GM20000 (cell line): ENCODE results near the gene CYP2S1.

ENCODE experiments used
- DNase-seq: peaks from one replicate; pipeline ENCODE4 v3.0.0; 2012; ENCODE audit warnings: low spot score
- TF ChIP-seq, protein P1 (sequence below): IDR thresholded peaks from 2 replicates; pipeline ENCODE4 v1.5.1; 2012; ENCODE audit warnings: mild to moderate bottlenecking, control low read depth; ENCODE audit errors: extremely low read depth, missing control alignments

CYP2S1 gene

DNA sequence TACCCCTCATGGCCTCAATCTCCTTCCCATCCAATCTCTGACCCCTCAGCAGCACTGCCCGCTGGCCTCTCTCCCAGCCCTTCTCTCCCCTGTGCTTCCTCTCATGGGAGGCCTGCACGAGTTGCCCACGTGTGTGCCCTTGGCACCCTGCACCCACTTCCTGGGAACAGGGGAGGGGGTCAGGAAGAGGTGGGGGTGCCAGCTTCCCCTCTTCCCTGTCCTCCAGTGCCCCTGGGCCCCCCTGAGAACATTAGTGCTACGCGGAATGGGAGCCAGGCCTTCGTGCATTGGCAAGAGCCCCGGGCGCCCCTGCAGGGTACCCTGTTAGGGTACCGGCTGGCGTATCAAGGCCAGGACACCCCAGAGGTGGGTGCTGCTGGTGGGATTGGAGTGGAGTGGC is 45.2 kb downstream of the CYP2S1 start:
- DNase-seq, result no peak
- TF ChIP-seq, protein P1, sequence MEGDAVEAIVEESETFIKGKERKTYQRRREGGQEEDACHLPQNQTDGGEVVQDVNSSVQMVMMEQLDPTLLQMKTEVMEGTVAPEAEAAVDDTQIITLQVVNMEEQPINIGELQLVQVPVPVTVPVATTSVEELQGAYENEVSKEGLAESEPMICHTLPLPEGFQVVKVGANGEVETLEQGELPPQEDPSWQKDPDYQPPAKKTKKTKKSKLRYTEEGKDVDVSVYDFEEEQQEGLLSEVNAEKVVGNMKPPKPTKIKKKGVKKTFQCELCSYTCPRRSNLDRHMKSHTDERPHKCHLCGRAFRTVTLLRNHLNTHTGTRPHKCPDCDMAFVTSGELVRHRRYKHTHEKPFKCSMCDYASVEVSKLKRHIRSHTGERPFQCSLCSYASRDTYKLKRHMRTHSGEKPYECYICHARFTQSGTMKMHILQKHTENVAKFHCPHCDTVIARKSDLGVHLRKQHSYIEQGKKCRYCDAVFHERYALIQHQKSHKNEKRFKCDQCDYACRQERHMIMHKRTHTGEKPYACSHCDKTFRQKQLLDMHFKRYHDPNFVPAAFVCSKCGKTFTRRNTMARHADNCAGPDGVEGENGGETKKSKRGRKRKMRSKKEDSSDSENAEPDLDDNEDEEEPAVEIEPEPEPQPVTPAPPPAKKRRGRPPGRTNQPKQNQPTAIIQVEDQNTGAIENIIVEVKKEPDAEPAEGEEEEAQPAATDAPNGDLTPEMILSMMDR, result no peak

DNA sequence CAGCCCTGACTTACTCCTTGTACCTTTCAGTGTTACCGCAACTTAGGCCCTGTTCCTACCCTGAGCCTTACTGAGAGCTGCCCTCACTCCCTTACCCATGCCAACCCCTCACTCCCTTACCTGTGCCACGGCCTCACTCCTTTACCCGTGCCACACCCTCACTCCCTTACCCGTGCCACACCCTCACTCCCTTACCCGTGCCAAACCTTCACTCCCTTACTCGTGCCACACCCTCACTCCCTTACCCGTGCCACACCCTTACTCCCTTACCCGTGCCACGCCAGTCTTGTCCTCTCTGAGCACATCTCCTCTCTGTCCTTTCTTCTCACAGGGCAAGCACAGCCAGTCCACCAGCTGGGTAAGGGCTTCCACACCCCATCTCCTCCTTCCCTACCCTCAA is 46.3 kb downstream of the CYP2S1 start:
- TF ChIP-seq, protein P1, result no peak
- no peak for DNase-seq

DNA sequence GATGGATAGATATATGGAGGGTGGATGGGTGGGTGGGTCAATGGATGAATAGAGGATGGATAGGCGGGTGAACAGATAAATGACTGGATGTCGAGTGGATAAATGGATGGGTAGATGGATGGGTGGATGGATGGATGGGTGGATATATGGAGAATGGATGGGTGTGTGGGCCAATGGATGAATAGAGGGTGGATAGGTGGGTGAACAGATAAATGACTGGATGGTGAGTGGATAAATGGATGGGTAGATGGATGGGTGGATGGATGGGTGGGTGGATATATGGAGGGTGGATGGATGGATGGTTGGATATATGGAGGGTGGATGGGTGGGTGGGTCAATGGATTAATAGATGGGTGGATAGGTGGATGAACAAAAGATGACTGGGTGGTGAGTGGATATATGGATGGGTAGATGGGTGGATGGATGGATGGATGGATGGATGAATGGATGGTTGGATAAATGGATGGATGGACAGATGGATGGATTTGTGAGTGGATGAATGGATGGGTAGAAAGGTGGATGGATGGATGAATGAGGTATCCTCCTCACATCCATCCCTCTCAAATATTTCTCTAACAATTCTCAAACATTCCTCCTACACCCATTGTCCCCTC is 47.0 kb downstream of the CYP2S1 start:
- TF ChIP-seq, protein P1, result no peak
- no peak for DNase-seq

DNA sequence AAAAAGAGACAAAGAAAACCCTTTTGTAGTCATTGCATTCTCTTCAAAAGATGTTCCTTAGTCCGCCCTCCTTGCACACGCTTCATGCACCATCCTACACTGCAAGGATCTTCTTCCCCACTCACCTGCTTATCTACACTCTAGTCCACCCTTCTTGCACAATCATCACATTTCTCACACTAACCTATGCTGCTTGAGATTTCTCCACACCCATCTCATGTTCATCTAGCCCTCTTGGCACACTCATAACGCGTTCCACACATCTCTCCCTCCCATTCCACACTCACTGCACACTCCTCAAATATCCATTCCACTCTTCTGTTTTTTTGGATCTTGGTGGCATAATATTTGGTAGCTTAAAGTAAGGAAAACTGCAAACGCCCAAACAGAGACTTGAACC is 48.8 kb downstream of the CYP2S1 start:
- TF ChIP-seq, protein P1, result no peak
- no peak for DNase-seq

DNA sequence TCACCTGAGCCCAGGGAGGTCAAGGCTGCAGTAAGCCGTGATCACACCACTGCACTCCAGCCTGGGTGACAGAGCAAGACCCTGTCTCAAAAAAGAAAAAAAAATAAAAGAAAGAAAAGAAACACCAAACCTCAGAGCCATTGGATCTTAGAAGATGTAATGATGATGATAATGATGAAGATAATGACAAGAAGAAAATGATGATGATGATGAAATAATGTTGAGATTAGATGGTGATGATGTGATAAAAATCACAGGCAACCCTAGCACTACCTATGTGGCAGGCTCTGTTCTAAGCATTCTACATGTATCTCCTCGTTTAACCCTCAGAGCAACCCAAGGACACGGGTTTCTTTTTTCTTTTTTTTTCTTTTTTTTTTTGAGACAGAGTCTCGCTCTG is 51.1 kb downstream of the CYP2S1 start:
- DNase-seq, result no peak
- TF ChIP-seq, protein P1, result no peak

DNA sequence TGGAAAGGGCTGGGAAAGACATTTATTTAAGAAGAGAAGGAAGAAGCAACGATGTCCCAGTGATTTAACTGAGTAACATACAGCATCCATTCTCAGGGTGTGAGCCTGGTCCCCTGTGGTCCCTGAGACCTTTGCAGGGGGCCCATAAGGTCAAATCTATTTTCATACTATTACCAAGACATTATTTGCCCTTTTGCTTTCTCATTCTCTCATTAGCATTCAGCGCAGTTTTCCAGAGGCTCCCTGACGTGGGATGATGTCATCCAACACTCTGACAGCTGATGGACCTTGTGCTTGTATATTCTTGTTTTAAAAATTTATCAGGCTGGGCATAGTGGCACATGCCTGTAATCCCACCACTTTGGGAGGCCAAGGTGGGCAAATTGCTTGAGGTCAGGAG is 52.8 kb downstream of the CYP2S1 start:
- TF ChIP-seq, protein P1, result no peak
- DNase-seq, result no peak

DNA sequence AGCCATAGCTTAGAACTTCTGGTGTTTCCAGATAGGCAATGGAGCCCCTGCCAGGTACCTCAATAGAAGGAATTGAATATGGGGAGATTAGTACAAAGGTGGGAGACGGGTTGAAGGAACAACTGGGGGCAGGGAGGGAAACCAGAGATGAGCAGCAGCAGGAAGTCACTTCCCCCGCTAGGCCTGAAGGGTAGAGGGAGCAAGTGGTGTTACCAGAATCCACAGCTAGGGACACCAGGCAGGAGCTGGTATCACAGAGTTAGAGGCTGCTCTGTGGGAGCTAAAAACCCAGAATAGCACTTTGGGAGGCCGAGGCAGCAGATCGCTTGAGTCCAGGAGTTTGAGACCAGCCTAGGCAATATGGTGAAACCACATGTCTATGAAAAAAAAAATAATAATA is 55.9 kb downstream of the CYP2S1 start:
- TF ChIP-seq, protein P1, result no peak

More for the DNA sequence above, 55.9 kb downstream of the CYP2S1 start:
- DNase-seq, result no peak
